Nephron progenitor cell (in vitro differentiated cells): Measurements from ENCODE around the gene HIRIP3.

Source experiments
- DNase-seq: peaks from one replicate; pipeline ENCODE4 v3.0.0; 2021
- H3K27ac Mint-ChIP-seq: 2 replicates; pipeline ENCODE4 v1.8.0; 2021; ENCODE audit warnings: mild to moderate bottlenecking, moderate library complexity, mixed read lengths
- H3K27me3 Mint-ChIP-seq: 2 replicates; pipeline ENCODE4 v1.8.0; 2021; ENCODE audit warnings: mild to moderate bottlenecking, low read depth, mixed read lengths; ENCODE audit not compliant: poor library complexity
- H3K36me3 Mint-ChIP-seq: 2 replicates; pipeline ENCODE4 v1.8.0; 2021; ENCODE audit warnings: low read depth, mixed read lengths
- H3K4me1 Mint-ChIP-seq: 2 replicates; pipeline ENCODE4 v1.8.0; 2021; ENCODE audit warnings: mixed read lengths
- H3K4me3 Mint-ChIP-seq: 2 replicates; pipeline ENCODE4 v1.8.0; 2021; ENCODE audit warnings: mild to moderate bottlenecking, moderate library complexity, mixed read lengths
- H3K9me3 Mint-ChIP-seq: 2 replicates; pipeline ENCODE4 v1.8.0; 2021; ENCODE audit warnings: mild to moderate bottlenecking, moderate library complexity, mixed read lengths
- TF ChIP-seq, protein P1 (sequence below): fragments of 200-600 bp; sonication (generic); IDR thresholded peaks from 2 replicates; pipeline ENCODE4 v1.5.0; 2021; ENCODE audit warnings: antibody characterized with exemption

Gene HIRIP3

GRCh38 chr16:30026449-30026848, 31.0 kb upstream of the HIRIP3 start:
- TF ChIP-seq, protein P1, sequence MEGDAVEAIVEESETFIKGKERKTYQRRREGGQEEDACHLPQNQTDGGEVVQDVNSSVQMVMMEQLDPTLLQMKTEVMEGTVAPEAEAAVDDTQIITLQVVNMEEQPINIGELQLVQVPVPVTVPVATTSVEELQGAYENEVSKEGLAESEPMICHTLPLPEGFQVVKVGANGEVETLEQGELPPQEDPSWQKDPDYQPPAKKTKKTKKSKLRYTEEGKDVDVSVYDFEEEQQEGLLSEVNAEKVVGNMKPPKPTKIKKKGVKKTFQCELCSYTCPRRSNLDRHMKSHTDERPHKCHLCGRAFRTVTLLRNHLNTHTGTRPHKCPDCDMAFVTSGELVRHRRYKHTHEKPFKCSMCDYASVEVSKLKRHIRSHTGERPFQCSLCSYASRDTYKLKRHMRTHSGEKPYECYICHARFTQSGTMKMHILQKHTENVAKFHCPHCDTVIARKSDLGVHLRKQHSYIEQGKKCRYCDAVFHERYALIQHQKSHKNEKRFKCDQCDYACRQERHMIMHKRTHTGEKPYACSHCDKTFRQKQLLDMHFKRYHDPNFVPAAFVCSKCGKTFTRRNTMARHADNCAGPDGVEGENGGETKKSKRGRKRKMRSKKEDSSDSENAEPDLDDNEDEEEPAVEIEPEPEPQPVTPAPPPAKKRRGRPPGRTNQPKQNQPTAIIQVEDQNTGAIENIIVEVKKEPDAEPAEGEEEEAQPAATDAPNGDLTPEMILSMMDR, result no peak
- Mint-ChIP-seq H3K4me1 (peaks cover 33% of the 10 kb centered on the region), H3K36me3 (no peaks in the 10 kb centered on the region), H3K27ac (no peak overlapping the region), H3K9me3 (no peaks in the 10 kb centered on the region), H3K4me3 (no peak overlapping the region), H3K27me3 (peaks cover 61% of the 10 kb centered on the region)
- DNase-seq, result no peak

- no peak for DNase-seq
- peaks cover 61% of the 10 kb centered on the region for H3K27me3 Mint-ChIP-seq
- H3K9me3 Mint-ChIP-seq, result no peaks in the 10 kb centered on the region
- no peaks in the 10 kb centered on the region for H3K36me3 Mint-ChIP-seq
- TF ChIP-seq, protein P1, result no peak
- H3K4me1 Mint-ChIP-seq, result peaks cover 34% of the 10 kb centered on the region
- H3K27ac Mint-ChIP-seq, result no peak overlapping the region
- H3K4me3 Mint-ChIP-seq, result no peak overlapping the region
These were observed 30.2 kb upstream of the HIRIP3 start for GRCh38 chr16:30025574-30025973.

DNA sequence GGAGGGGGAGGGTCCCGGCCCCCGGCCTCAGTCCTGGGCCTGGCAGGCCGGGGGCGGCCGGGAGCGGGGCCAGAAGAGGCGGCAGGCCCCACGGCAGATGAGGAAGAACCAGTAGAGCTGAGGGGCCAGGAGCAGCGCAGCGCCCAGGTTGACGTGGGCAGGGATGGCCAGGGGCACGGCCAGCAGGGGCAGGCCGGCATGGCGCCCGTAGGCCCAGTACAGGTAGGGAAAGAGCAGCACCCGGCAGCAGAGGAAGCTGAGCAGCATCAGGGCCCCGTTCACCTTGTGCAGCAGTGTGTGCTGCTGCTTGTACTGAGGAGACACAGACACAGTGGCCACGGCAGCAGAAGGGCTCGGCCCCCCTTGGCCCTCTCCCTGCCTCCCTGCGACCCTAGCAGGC, 29.7 kb upstream of the HIRIP3 start:
- Mint-ChIP-seq H3K27ac (no peak overlapping the region), H3K4me1 (peaks cover 32% of the 10 kb centered on the region), H3K4me3 (no peak overlapping the region), H3K36me3 (no peaks in the 10 kb centered on the region), H3K27me3 (peaks cover 61% of the 10 kb centered on the region), H3K9me3 (no peaks in the 10 kb centered on the region)
- DNase-seq, result no peak
- TF ChIP-seq, protein P1, result no peak

DNA sequence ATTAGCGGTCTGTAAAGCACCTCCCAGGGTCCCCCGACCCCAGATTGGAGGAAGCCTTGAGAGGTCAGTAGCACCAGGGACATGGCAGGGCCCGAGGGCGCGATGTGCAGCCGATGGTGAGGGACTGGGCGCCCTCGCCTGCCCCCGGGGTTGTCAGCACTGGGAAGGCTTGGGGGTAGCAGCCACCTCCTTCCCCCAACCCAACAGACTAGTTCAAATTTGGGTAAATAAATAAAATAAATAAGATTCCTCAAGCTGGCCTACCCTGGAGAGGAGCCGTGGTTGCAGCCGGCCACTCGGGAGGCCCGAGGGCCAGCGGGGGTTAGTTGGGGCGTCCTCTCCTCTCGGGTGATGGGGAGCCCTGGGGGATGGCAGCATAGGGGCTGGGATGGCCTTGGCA, 29.0 kb upstream of the HIRIP3 start:
- no peak overlapping the region for H3K27ac Mint-ChIP-seq
- no peaks in the 10 kb centered on the region for H3K9me3 Mint-ChIP-seq
- TF ChIP-seq, protein P1, result no peak
- H3K27me3 Mint-ChIP-seq, result peaks cover 57% of the 10 kb centered on the region
- H3K36me3 Mint-ChIP-seq, result no peaks in the 10 kb centered on the region
- H3K4me3 Mint-ChIP-seq, result no peak overlapping the region
- H3K4me1 Mint-ChIP-seq, result peaks cover 26% of the 10 kb centered on the region
- no peak for DNase-seq

DNA sequence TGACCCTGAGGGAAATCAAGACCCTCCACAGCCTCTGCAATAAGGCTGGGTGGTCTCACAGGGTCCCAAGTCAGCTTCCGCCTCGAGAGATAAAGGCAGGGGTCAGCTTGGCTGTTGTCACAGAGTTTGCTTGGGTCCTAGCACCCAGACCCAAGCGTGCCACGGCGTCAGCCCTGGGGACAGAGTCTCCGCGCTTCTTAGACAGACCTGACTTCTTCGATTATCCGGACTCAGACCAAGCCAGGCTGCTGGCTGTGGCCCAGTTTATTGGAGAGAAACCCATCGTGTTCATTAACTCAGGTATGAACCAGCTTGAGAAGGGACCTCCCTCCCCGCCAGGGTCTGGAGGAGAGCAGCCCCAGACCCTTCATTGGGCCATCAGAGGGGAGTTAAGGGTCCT, 28.2 kb upstream of the HIRIP3 start:
- DNase-seq, result no peak
- peaks cover 26% of the 10 kb centered on the region for H3K4me1 Mint-ChIP-seq
- H3K4me3 Mint-ChIP-seq, result no peak overlapping the region
- no peak overlapping the region for H3K27ac Mint-ChIP-seq
- TF ChIP-seq, protein P1, result no peak
- no peaks in the 10 kb centered on the region for H3K9me3 Mint-ChIP-seq
- no peaks in the 10 kb centered on the region for H3K36me3 Mint-ChIP-seq
- peaks cover 57% of the 10 kb centered on the region for H3K27me3 Mint-ChIP-seq

- H3K9me3 Mint-ChIP-seq, result no peaks in the 10 kb centered on the region
- TF ChIP-seq, protein P1, result no peak
- H3K36me3 Mint-ChIP-seq, result no peaks in the 10 kb centered on the region
- H3K4me1 Mint-ChIP-seq, result peaks cover 23% of the 10 kb centered on the region
- no peak for DNase-seq
- no peak within 1 kb of the TSS for H3K27ac Mint-ChIP-seq
- no peak within 1 kb of the TSS for H3K4me3 Mint-ChIP-seq
- H3K27me3 Mint-ChIP-seq, result peaks cover 54% of the 10 kb centered on the region
These were observed 27.5 kb upstream of the HIRIP3 start, which contains the start of gene C16orf92 for GRCh38 chr16:30022887-30023286. C16orf92 (plus strand) TSS chr16:30023198; CDS start chr16:30023341, 143 bp downstream.
